HG03066 (cell line): Measurements from ENCODE around the gene ABHD6.
A peak's percentile ranks its signal among the peaks of the same experiment; 100 is the strongest.
"Not testable (repeated sequence)": the region's sequence is repeated elsewhere in the genome, so short reads cannot be mapped to it uniquely, and the experiment has no call there.

Experiments used
- ATAC-seq: cut with Tn5 transposase; IDR thresholded peaks from one replicate; pipeline ENCODE4 v1.9.1; 2021; ENCODE audit warnings: low read depth; ENCODE audit not compliant: unreplicated experiment

Gene ABHD6

GRCh38 chr3:58237238-58237940 lies at the start of gene ABHD6:
ABHD6 (plus strand) TSS chr3:58237792; CDS start chr3:58256587, 18,795 bp downstream.
- peak; percentile 65 for ATAC-seq

- ATAC-seq: no peak
Observed at GRCh38 chr3:58188173-58188564, 49.4 kb upstream of the ABHD6 start.

GRCh38 chr3:58188921-58189451 lies 48.6 kb upstream of the ABHD6 start:
- ATAC-seq: no peak

DNA sequence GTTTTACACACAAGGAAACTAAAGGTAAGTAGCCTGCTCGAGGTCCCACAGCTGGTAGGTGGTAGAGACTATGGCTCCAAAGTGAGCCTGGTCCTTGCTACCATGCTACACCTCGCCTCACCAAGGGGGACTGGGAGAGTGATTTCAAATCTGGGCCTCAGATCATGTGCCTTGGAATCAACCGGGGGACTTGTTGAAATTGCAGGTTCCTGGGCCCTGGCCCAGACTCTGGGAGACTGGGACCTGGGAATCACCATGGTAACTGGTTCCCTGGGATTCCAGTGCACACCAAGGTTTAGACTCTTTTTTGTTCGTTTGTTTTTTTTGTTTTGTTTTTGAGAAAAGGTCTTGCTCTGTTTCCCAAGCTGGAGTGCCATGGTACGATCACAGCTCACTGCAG lies 47.9 kb upstream of the ABHD6 start:
- ATAC-seq: no peak

DNA sequence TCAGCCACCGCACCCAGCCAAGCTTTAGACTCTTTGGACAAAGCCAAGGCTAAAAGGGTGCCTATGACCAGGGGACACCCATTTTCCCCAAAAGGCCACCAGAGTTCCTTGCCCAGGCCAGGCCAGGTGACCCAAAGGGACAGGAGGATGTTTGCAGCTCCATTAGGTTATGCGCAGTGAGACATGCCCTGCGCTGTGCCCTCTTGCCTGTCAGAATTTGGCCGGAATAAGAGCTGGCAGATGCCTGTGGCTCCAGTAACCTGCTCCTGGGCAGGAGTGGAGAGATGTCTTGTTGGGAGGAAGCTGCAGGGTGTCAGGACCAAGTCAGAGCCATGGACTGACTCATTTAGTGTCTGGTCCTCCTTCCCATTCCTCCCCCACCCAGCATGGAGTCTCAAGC lies 47.3 kb upstream of the ABHD6 start:
- no peak for ATAC-seq

DNA sequence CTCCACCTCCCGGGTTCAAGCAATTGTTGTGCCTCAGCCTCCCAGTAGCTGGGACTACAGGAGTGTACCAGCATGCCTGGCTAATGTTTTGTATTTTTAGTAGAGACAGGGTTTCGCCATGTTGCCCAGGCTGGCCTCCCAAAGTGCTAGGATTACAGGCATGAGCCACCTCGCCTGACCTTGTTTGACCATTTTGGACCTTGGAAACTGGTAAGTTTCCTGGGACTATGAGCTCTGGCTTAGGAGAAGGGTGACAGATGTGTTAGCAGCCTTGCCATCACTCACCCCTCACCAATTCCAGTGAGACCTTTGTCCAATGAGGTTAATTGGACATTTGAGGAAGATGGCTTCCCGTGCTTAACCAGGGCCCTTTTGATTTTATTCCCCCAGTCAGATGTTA lies 46.7 kb upstream of the ABHD6 start:
- ATAC-seq: no peak

DNA sequence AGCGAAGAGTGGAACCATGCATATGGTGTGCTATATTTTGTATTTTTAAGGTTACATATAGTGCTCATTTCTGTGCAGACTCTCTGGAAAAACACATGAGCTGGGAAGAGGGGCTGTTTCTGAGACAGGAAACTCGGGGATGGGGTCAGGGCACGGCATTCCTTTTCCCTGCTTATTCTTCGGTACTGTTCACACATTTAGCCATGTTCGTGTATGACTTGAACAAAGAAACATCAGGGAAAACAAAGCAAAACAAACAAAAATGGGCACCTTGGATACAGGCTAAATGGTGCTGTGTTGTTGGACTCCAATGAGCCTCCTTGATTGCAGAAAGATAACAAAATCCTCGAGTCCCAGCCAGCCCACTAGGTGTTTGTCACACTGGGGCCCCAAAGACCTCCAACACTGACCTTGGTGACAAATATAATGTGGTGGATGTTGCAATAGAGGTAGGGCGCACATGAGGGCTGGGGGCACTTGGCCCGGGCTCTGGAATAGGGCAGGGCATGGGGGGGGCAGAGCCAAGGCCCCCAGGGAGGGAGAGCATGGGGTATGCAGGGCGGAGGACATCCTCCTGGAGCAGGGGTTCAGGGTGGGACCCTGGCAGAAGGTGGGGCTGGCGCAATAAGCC lies 46.1 kb upstream of the ABHD6 start:
- no peak for ATAC-seq

GRCh38 chr3:58192069-58192468 lies 45.5 kb upstream of the ABHD6 start:
- ATAC-seq: no peak

GRCh38 chr3:58193682-58194407 lies 43.7 kb upstream of the ABHD6 start:
- no peak for ATAC-seq

DNA sequence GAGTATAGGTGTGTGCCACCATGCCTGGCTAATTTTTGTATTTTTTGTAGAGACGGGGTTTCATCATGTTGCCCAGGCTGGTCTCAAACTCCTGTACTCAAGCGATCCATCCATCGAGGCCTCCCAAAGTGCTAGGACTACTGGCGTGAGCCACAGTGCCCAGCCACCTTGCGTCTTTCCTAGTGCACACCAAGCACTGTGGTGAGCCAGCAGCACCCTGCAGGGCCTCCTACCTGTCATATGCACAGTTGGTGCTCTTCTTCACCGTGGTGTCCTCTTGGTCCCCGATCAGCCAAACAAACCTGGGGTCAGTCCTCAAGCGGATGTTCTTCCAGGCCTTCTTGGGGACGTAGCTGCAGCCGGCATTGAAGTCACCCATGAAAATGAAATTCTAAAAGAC lies 40.0 kb upstream of the ABHD6 start:
- no peak for ATAC-seq

- no peak for ATAC-seq
Observed at GRCh38 chr3:58198362-58198761, 39.2 kb upstream of the ABHD6 start.

DNA sequence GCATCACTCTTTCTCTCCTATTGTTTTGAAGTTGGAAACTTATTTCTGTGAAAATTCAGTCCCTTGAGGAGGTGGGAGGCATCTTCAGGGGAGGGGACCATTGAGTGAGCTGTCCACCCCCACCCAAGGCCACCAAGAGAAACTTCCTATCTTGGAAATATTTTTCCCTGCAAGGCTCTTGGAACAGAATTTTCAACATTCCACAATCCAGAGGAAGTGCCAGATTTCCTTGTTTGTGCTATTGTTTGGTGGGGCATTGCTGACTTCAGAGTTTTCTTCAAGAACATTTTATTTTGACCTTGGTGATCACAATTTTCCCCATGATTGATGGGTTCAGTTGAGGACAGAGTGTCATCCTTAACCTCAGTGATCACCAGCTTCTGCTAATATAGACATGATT lies 38.8 kb upstream of the ABHD6 start:
- ATAC-seq: no peak

DNA sequence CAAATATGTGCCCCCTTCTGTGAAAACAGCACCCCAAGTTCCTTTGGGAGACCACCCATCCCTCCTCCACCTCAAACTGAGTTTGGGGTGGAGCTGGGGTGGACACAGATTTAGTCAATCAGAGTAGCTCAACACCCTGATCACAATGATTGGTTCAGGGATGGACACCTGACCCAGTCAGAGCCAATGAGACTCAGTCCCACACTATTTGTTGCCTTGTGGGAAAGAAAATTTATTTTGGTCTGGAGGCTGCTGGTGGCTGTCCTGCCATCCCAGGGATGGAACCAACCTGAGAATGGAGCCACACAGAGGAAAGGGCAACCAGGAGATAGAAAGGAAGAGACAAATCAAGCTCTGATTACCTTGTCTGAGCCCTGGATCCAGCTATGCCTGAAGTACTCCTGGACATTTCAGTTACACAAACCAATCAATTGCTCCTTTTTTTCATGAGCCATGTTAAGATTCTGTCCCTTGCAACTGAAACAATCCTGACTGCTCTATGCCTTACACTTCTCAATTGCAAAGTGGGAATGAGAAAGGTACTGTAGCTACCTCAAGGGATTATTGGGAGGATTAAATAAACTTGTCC lies 37.4 kb upstream of the ABHD6 start:
- ATAC-seq: no peak

DNA sequence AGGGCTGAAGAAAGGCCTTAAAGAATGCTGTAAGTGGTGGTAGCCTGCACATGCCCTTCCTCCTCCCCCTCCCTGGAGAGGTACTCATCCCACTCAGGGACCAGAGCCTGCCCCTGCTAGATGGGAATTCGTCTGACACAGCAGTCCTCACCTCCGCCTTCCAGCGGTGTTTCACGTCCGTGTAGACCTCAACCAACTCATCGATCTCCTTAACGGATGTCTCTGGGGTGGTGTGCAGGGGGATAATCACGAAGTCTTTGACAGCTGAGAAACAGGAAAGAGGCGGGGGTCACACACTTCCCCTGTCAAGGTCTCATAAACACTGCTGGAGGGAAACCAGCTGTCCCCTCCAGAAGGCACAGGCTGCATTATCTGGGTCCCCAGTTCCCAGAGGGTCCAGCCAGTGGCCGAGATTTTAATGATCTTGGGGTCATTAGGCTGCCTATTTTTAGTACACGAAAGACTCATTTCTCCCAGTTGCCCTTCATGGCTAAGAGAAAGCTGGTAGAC lies 36.7 kb upstream of the ABHD6 start:
- ATAC-seq: no peak

GRCh38 chr3:58201451-58201850 lies 36.1 kb upstream of the ABHD6 start:
- ATAC-seq: not testable (repeated sequence)

GRCh38 chr3:58202917-58203360 lies 34.7 kb upstream of the ABHD6 start:
- peak; percentile 82 for ATAC-seq

- no peak for ATAC-seq
Observed at GRCh38 chr3:58203541-58203940, 34.1 kb upstream of the ABHD6 start.

GRCh38 chr3:58204720-58205119 lies 32.9 kb upstream of the ABHD6 start:
- ATAC-seq: no peak

DNA sequence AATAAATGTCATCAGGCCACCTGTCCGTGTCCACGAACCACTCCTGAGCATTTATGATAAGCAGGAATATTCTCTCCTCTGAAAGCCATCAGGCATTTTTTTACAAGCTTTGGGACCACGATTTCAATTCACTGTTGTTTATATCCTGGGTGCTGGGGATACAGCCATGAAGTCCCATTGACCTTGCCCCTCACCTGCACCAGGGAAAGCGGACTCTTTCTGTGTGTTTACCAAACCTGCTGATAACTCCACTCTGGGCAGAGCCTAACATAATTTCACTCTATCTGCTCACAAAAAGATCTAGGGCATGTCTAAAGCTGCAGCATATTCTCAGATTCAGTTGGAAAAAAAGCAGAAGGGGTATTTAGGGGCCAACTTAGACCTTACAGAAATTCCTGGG lies 31.6 kb upstream of the ABHD6 start:
- no peak for ATAC-seq

GRCh38 chr3:58206406-58207011 lies 31.1 kb upstream of the ABHD6 start:
- no peak for ATAC-seq
